Hematopoietic multipotent progenitor cell treated with erythropoietin and hydrocortisone succinate and interleukin-3 and kit ligand, for 6 days (in vitro differentiated cells): ENCODE results near the gene LONP2.

Experiments used
- DNase-seq: peaks from one replicate; pipeline ENCODE4 v3.0.0-alpha.2; 2015

Gene LONP2

DNA sequence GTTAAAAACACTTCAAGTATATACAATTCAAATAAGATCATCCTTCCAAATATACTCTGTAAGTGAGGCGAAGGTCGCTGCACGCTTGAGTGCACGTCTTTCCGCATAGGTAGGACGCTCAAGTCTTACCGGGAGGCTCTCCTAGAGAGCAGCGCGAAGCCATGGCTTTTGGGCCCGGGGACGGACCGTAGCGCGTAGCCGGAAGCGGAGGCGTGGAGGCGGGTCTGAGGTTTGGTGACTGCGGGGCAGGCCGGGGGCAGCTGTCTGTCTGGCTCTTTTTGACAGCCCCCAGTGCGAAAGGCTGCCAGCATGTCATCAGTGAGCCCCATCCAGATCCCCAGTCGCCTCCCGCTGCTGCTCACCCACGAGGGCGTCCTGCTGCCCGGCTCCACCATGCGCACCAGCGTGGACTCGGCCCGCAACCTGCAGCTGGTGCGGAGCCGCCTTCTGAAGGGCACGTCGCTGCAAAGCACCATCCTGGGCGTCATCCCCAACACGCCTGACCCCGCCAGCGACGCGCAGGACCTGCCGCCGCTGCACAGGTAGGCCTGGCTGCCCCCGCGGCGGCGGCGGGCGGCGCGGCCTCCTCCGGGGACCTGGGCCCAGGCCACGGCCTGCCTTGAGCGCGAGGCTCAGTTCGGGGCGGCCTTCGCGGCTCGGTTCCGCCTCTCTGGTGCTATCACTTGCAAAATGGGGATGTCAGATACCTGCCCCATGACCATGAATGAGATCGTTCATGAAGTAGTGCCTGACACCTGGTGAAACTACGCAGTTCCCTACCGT lies at the start of gene LONP2:
Gene LONP2 (plus strand): TSS at position 221 of the 783 bp plus-strand sequence. CDS start 89 bp downstream, at position 310.
- peak; percentile 94 for DNase-seq

GRCh38 chr16:48194828-48195556 lies 49.1 kb upstream of the LONP2 start:
- DNase-seq, result no peak

DNA sequence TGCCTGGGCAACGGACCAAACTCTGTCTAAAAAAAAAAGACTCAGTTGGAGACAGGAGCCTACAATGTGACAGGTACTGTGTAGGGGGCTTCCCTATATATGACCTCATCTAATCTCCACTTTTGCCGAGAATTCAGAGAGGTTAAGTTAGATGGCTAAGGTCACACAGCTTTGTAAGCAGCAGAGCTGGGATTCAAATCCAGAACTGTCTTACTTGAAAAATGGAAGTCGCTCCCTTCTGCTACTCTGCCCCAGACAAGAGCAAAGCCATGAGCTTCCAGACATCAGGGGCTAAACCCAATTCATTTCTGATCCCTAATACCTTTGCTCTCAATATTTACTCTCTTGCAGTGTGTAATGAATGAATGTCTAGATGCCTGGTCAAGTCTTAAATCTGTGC lies 46.8 kb upstream of the LONP2 start:
- DNase-seq, result no peak

- no peak for DNase-seq
These were observed 42.4 kb upstream of the LONP2 start for GRCh38 chr16:48201515-48202201.

- no peak for DNase-seq
These were observed 39.9 kb upstream of the LONP2 start for GRCh38 chr16:48203974-48204824.

DNA sequence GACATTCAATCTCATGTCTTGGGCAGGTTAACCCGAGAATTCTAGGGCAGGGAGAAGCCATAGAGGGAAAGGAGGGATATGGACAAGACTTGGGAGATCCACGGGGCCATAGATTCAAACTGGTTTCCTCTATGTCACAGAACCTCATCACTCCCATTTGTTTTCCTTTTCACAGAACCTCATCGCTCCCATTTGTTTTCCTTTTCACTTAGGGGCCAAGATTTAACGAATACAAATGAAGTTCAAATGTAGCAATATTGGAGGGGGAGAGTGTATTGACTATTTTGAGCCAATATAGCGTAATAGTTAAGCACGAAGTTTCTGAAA lies 39.3 kb upstream of the LONP2 start:
- no peak for DNase-seq

- DNase-seq, result no peak
These were observed 37.4 kb upstream of the LONP2 start for GRCh38 chr16:48206594-48207242.

GRCh38 chr16:48210747-48211146 lies 33.4 kb upstream of the LONP2 start:
- DNase-seq, result no peak

GRCh38 chr16:48212033-48212432 lies 32.1 kb upstream of the LONP2 start:
- no peak for DNase-seq

GRCh38 chr16:48215738-48216137 lies 28.4 kb upstream of the LONP2 start:
- DNase-seq, result no peak

- no peak for DNase-seq
These were observed 26.4 kb upstream of the LONP2 start for GRCh38 chr16:48217708-48218107.

- DNase-seq, result no peak
These were observed 25.6 kb upstream of the LONP2 start for GRCh38 chr16:48218473-48218872.

- no peak for DNase-seq
These were observed 23.2 kb upstream of the LONP2 start for GRCh38 chr16:48220891-48221290.

GRCh38 chr16:48223490-48223889 lies 20.6 kb upstream of the LONP2 start:
- DNase-seq, result no peak

- no peak for DNase-seq
These were observed 18.6 kb upstream of the LONP2 start for GRCh38 chr16:48225456-48225855.

- peak; percentile 69 for DNase-seq
These were observed 12.2 kb upstream of the LONP2 start for GRCh38 chr16:48231727-48232492.

- no peak for DNase-seq
These were observed 11.5 kb upstream of the LONP2 start for GRCh38 chr16:48232493-48233040.

GRCh38 chr16:48234630-48235029 lies 9.5 kb upstream of the LONP2 start:
- DNase-seq, result no peak

GRCh38 chr16:48235058-48235555 lies 9.0 kb upstream of the LONP2 start:
- DNase-seq, result no peak

DNA sequence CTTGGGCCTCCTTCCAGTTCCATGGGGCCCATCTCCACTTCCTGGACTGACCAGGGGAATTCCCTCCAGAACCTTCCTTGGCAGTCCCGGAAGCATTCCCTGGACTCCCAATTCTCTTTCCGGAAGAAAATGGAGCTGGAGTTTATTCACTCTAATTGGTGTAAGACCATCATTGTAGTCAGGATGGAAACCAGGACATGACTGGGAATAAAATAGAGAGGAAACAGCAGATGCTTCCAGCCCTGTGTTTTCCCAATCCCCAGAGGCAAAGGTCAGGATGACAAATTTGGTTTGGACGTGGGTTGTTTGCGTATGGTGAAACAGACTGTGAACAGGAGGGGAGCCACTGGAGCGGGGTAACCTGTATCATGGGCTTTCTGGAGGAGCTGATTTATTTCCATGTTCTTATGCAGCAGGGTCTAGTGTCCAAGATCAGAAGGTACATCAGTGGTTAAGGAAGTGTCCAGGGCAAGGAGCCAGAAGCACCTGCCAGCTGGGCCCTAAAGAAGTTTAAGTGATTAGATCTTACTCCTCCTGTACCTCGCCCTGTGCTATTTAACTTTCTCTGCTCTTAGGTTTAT lies 8.5 kb upstream of the LONP2 start:
- no peak for DNase-seq

DNA sequence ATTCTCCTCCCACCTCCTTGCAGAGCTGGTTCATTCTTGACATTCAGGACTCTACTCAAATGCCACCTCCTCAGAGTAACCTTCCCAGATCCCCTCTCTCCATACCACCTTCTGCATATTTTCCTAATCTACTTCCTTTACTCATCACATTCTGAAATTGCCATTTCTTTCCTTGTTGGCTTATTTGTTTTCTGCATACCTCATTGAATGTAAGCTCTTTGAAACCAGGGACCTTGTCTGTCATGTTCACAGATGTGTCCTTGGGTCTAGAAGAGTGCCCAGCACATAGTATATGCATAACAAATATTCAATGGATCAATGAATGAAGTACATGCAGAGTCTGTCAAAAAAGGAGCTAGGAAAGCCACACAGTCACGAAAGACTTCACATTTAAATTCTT lies 7.8 kb upstream of the LONP2 start:
- no peak for DNase-seq
